Activated CD8-positive, alpha-beta memory T cell treated with anti-CD3 and anti-CD28 coated beads for 4 hours (primary cell): ENCODE results near the gene FBXO7.

Experiments used
- DNase-seq, 2 donors: peaks; one replicate each; pipeline ENCODE4 v3.0.0-alpha.2; 2020; ENCODE audit warnings: low read depth in 2 of 2

The FBXO7 gene

DNA sequence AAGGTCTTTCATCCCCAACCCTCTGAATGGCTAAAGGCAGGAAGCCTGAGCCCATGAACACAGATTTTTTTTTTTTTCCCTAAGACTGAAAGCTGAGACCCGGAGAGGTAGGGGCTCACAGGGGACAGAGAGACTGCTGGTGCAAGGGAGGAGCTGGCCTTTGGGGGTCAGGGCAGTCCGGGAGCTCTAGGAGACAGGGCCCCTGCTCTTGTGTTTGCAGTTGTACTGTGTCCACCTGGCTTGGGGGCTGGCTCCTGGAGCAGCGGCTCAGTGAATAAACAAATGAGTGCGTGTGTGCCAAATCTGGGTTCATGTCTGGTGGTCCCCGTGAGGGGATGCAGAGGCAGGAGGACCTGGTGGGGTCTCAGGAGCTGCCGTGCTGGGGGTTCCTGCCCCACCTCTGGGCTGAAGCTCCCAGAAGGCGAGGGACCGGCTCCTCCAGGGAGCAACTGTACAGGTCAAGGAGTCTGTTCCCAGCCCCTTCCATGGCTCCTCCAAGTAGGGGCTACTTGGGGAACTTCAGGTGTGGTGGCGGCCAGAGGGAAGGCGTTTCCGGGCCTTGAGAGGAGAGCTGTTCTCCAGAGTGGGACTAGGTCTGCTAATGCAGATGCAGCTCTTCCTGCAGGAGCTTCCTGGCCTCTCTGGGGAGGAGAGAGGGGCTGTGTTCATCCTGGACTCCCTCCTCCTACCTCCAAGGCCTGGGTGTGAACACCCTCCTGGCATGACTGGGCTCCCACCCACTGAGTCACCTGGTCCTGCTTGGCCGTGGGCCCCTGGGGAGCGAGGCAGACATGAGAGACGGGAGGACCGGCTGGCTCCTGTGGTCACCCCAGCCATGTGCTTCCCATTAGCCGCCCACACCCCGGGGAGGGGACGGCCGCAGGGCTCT lies 57.6 kb downstream of the FBXO7 start:
- no peak for DNase-seq

GRCh38 chr22:32532820-32533128 lies 58.2 kb downstream of the FBXO7 start:
- no peak for DNase-seq

DNA sequence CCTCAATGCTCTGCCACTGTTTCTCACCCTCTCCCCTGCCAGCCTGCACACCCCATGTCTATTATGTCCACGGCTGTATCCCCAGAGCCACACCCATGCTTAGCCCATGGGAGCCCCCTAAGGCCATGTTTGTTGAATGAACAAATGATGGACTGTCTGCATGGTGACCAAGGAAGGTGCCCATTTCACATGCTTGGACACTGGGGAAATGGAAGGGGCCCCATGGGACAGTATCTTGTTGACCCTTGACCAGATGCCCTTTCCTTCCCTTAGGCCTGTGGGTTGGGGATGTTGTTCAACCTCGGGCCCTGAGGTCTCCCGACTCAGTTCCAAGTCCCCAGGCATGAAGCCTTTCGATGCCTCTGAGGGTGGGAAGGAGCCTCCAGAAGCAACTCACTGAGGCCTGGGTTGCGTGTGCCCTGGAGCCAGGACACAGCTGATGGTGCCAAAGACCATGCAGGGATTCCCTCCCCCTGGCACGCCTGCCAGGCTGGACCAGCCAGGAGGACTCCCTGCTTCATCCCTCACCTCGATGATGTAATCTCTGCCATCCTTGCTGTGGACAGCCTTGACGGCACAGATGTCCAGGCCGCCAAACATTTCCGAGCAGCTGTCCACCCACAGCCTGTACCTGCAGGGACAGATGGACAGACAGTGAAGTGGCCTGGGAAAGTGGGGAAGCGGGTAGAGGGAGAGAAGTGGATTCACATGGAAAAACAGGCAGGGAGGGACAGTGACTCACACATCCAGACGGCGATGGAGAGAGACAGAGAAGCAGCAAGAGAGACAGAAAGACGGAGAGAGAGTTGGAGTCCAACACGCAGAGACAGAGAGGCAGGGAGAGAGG lies 58.9 kb downstream of the FBXO7 start:
- no peak for DNase-seq

DNA sequence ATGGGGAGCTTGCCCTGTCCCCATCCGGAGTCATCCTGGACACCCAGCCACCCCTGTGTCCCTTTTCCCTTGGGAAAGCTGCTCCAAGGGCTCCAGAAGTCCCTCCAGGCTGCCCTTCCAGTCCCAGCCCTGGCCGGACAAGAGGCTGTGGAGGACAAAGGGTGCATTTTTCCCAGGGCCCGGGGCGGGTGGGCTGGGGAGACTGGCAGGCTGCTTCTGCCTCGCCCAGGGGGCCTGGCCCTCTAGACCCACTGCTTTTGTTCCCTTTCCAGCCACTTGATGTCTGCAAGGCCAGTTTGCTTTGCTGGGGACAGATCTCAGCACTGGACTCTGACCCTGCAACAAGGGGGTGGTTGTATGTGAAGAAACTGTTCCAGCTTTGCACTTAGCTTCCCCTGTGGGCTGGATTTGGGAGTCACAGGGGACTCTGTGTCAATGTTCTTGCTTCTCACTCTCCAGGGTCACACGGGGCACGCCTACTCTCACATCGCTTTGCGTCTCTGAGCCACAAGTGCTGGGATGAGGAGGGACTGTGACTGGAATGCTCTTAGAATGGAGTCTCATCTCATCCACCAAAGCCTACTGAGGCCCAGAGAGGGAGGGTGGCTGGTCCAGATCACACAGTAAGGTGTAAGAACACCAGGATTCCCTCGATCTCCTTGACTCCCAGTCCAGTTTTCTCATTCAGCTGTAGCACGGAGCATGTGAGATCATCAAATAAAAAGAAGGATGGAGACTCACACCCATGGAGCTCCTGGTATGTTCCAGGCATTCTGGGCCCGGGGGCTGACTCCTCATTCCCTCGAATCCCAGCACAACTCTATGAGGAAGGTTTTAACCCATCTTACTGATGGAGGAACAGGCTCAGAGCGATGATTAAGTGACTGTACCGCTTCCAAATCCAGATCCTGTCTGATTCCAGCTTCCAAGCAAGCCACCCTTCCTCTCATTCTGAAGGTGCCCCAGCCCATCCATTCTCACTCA lies 59.9 kb downstream of the FBXO7 start:
- DNase-seq: no peak

DNA sequence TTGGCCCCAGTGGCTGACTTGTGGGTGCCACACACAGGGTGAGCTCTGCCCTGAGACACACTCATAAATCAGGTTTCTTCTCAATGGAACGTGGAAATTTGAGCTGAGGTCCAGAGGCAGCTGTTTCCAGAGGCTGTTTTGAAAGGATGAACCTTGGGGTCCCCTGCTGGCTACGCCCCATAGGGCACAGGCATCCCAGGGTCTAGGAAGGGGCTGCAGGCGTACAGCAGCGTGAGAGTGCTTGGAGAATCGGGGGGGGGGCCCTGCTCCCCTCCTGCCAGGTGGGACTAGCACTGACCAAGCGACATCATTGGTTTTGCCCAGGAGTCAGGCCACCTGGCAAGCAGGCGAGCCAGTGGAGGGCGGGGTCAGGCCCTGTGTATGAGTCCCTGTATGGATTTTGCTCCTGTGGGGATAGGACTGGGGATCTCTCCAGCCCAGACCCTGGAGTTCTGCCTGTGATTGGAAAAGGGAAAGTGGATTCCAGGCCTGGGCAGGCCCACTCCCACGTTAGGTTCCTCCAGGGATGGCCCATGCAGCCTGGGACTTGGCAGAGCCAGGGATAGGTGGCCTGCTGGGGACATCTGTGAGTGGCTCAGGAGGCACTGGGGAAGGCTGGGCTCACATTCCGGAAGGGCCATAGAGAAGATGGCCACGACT lies 61.0 kb downstream of the FBXO7 start:
- no peak for DNase-seq

- no peak for DNase-seq
Measured at GRCh38 chr22:32536352-32536751, 61.7 kb downstream of the FBXO7 start.

- DNase-seq: no peak
Measured at GRCh38 chr22:32538521-32538920, 63.9 kb downstream of the FBXO7 start.

DNA sequence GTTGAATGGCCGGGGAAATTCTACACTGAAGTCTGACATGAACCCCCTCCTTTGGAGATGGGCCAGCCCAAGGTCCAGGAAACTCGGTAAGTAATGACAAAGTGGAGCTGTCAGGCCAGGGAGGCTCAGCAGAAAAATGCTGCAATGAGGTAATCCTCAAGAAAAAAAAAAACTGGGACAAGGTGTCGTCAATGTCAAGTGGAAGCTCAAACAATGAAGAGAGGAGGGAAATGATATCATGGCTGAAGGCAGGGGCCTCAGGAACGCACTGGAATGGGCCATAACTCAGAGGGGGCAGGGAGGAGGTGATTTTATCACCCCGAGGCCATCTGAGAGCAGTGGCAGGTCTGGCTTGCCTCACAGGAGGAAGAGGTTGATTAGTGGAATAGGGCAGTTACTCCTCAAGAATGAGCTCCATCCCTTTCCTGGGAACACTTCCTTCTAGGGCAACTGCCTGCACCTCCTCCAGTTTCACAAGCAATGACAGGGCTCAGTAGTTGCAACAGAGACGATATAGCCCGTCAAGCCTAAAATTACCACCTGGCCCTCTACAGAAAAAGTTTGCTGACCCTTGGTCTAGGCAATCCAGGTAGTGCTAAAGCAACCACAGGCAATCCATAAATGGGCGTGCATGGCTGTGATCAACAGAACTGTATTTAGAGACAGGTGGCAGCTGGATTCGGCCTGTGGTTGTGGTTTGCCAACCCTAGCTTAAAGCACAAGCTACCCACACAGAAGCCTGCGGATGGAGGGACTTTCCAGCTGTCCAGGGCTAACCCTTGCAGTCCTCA lies 65.2 kb downstream of the FBXO7 start:
- DNase-seq: no peak

DNA sequence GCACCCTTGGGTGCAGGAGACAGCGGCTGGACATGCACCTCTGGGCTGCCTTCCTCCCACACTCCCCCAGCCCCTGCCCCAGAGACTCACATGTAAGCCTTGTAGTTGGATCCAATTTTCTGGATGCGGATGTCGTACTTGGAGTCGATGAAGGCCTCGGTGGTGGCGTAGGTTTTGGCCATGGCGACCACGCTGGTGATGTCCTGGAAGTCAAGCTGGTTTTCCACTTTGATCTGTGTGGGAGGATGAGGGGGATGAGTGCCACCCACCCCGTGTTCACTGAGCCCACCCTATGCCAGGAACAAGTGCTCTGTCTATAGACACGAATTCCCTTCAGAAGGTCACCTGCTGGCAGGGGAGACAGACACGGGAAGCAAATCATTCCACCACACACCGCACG lies 66.9 kb downstream of the FBXO7 start:
- no peak for DNase-seq

- no peak for DNase-seq
Measured at GRCh38 chr22:32542066-32542676, 67.6 kb downstream of the FBXO7 start.

DNA sequence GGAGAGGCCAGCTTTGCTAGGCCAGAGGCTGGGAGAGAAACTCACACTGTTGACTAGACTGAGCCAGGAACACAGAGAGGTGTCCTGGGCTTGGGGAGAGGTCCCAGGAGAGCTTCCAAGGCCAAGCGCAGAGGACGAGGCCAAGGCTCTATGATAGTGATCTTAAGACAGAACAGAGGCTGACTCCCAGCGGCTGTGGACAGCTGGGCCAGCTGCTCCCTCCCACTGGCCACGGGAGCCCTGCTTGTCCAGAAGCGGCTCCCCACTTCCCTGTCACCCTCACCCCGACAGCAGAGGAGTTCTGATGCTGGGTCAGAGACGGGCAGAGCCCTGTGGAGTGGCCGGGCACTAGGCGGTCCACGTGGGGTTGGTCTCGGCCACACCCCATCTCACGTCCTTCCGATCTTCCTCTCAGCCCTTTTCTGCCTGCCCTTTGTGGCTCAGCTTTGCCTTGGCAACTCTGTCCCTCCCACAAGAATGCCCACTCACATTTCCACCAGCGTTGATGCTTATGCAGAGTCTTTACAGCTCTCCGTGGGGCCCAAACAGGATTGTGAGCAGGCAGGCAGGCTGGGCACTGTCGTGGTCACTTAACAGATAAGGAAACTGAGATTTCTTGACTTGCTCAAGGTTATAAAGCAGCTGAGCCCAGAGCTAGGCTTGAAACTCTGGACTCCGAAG lies 68.2 kb downstream of the FBXO7 start:
- no peak for DNase-seq

DNA sequence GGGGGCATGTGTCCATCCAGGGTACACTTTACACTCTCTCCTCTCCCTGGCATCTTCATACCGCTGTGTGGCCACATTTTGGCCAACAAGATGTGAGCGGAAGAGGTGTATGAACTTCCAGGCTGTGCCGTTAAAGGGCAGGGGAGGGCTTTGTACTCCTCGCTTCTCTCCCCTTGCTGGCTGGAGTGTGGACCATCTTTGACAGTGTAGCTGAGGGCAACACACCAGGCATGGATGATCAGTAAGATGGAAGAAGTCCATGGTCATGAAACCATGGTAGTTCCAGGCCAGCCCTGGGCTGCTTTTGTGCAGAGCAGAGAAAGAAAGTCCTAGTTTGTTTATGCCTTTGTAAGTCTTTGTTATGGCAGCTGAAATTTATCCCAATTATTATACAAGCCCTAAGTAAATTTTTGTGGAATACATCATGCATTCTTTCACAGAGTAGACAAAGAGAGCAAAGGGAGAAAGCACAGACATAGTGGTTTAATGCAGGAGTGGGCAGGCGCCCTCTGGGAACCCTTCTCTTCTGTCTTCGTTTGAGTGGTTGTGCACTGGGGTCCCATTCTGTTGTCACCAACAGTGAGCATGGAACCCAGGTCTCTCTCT lies 70.4 kb downstream of the FBXO7 start:
- DNase-seq: no peak

DNA sequence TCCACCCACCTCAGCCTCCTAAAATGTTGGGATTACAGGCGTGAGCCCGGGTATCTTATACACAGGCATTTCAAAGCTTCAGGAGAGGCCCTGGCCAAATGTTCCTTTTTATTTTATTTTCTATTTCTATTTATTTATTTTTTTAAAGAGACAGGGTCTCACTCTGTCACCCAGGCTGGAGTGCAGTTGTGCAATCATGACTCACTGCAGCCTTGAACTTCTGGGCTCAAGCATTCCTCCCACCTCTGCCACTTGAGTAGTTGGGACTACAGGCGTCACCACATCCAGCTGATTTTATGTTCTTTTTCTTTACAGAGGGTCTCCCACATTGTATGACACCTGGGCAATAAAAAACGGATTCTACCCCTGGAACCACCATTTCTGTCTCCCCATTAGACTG lies 71.2 kb downstream of the FBXO7 start:
- DNase-seq: no peak

DNA sequence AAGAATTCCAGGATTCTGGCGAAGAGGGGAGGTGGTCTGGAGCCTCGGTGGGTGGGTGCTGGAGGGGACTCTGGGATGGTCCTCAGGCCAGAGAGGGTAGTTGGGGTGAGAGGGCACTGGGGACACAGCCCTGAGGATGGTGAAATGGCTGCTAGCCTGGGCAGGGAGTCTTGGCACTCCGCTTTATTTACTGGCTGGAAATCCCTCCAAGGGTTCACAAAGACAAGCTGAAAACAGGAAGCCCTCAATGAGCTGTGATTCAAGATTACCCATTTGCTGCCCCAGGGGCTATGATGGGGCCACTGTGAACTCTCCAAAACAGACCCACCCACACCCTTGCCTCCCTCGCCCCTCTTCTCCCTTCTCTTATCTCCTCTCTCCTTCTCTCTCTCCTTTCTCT lies 71.9 kb downstream of the FBXO7 start:
- DNase-seq: no peak

DNA sequence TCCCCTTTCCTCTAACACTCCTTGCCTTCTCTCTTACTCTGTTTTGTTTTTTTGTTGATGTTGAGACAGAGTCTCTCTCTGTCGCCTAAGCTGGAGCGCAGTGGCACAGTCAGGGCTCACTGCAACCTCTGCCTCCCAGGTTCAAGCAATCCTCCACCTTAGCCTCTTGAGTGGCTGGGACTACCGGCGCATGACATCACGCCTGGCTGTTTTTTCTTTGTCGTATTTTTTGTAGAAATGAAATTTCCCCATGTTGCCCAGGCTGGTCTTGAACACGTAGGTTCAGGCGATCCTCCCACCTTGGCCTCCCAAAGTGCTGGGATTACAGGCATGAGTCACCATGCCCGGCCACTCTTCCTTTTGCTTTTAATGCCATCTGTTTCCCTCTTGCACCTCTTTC lies 72.3 kb downstream of the FBXO7 start:
- no peak for DNase-seq

DNA sequence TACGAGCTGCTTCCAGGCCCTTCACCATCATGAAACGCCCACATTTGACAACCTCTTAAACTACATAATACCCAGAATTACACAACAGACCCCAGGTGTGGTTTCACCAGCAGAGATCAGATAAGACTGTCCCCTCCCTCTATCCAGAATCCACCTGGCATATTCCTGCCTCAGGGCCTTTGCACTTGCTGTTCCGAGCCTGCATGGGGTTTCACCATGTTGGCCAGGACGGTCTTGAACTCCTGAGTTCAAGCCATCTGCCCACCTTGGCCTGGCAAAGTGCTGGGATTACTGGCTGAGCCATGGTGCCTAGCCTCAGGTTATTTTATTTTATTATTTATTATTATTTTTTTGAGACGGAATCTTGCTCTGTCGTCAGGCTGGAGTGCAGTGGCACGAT lies 73.4 kb downstream of the FBXO7 start:
- DNase-seq: no peak
